ENCODE results near the gene LRRC19.

The LRRC19 gene

DNA sequence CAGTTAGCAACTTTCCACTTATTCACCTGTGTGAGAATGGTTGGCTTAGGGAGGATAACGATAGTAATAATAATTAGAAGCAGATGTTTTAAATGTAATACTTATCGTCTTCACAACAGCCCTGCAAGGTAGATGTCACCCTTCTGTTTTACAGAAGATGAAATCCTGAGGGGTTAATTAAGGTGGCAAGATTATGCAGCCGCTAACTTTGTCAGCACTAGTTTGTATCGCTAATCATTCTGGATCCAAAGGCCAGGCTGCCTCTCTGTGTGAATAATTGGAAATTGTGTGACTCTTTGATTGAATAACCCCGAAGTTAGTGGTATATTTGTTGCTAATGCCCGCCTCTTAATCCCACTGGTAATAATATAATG is 48.6 kb downstream of the LRRC19 start:
- no peak for TF ChIP-seq CTCF (conservative IDR thresholded peaks at IDR 0.05; ENCODE audit: low read depth, low read length)
- no peaks in the 10 kb centered on the region for H3K36me3 ChIP-seq (ENCODE audit: insufficient read depth)

DNA sequence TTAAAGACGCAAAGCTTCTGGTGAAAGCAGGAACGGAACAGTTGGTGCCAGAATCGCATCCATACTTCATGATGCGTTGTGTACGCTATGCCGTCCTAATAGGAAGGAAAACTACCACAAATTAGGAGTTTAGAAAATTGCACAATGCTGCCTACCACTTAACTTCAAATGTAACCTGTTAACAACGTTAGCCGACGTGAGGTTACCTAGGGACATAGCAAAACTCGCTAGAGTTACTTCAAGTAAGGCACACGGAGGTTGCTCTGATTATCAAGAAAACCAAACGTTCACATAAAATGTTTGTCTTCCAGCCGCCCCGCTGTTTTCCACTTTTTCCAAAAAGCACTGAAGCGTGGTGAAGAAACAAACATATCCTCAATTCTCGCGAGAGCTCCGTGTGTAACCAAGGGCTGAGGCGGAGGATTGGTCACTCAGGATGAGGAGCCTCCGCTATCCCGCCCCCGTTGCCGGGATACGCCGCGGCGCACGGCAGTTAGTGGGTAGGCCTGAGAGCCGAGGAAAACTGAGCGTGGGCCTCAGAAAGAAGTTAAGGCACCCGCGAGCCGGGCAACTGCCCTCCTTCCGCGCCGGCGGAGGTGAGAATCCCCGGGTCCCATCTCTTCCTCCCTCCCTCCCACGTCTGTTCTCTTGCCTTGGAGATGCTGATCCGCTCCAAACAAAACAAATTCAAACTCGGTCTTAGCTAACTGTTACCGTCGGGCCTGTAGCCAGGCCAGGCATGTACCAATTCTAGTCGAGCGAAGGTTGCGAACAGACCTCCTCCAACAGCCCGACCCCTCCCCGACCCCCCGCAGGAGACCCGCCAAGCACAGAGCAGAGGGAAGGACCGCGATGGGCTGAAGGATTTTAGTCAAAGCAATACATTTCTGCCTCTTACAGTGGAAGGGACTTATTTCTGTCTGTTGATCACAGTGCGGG is 49.3 kb downstream of the LRRC19 start, which contains the start of gene IFT74:
TSS of gene IFT74 (plus strand) at position 492 of the 939 bp plus-strand sequence. CDS start 5,556 bp downstream, outside the sequence.
- TF ChIP-seq CTCF (conservative IDR thresholded peaks at IDR 0.05; ENCODE audit: low read depth, low read length) = no peak
- no peak within 1 kb of the TSS for H3K9ac ChIP-seq
- no peak within 1 kb of the TSS for H3K4me3 ChIP-seq (IDR thresholded peaks at IDR 0.05; ENCODE audit: insufficient read depth, low read depth, low read length)
- H3K36me3 ChIP-seq (ENCODE audit: insufficient read depth) = no peaks in the 10 kb centered on the region
- no peak within 1 kb of the TSS for H3K27ac ChIP-seq
- no peak within 1 kb of the TSS for H2AFZ ChIP-seq (ENCODE audit: low read depth)
- H3K4me1 ChIP-seq (ENCODE audit: low read depth, poor library complexity, severe bottlenecking) = no peaks in the 10 kb centered on the region
- no peaks in the 10 kb centered on the region for H3K79me2 ChIP-seq (ENCODE audit: insufficient read depth, low read depth)
- H3K4me2 ChIP-seq = no peak within 1 kb of the TSS
- H4K20me1 ChIP-seq (ENCODE audit: insufficient read depth) = no peaks in the 10 kb centered on the region
- no peaks in the 10 kb centered on the region for H3K27me3 ChIP-seq (ENCODE audit: insufficient read depth, low read depth)

More for the DNA sequence above, 48.6 kb downstream of the LRRC19 start:
- Histone ChIP-seq H3K27ac (no peak overlapping the region), H3K4me2 (no peak overlapping the region), H3K79me2 (ENCODE audit: insufficient read depth, low read depth) (no peaks in the 10 kb centered on the region), H4K20me1 (ENCODE audit: insufficient read depth) (no peaks in the 10 kb centered on the region), H2AFZ (ENCODE audit: low read depth) (no peak overlapping the region), H3K27me3 (ENCODE audit: insufficient read depth, low read depth) (no peaks in the 10 kb centered on the region), H3K4me1 (ENCODE audit: low read depth, poor library complexity, severe bottlenecking) (peaks cover 6% of the 10 kb centered on the region), H3K4me3 (IDR thresholded peaks at IDR 0.05; ENCODE audit: insufficient read depth, low read depth, low read length) (no peak overlapping the region), H3K9ac (no peak overlapping the region)

GRCh38 chr9:26955222-26955903 is 50.1 kb downstream of the LRRC19 start:
- no peak overlapping the region for H3K4me2 ChIP-seq
- no peaks in the 10 kb centered on the region for H3K27me3 ChIP-seq (ENCODE audit: insufficient read depth, low read depth)
- H3K36me3 ChIP-seq (ENCODE audit: insufficient read depth) = no peaks in the 10 kb centered on the region
- H3K9ac ChIP-seq = no peak overlapping the region
- H3K4me3 ChIP-seq (IDR thresholded peaks at IDR 0.05; ENCODE audit: insufficient read depth, low read depth, low read length) = no peak overlapping the region
- TF ChIP-seq CTCF (conservative IDR thresholded peaks at IDR 0.05; ENCODE audit: low read depth, low read length) = no peak
- H3K79me2 ChIP-seq (ENCODE audit: insufficient read depth, low read depth) = no peaks in the 10 kb centered on the region
- no peaks in the 10 kb centered on the region for H3K4me1 ChIP-seq (ENCODE audit: low read depth, poor library complexity, severe bottlenecking)
- no peak overlapping the region for H2AFZ ChIP-seq (ENCODE audit: low read depth)
- H4K20me1 ChIP-seq (ENCODE audit: insufficient read depth) = no peaks in the 10 kb centered on the region
- no peak overlapping the region for H3K27ac ChIP-seq

DNA sequence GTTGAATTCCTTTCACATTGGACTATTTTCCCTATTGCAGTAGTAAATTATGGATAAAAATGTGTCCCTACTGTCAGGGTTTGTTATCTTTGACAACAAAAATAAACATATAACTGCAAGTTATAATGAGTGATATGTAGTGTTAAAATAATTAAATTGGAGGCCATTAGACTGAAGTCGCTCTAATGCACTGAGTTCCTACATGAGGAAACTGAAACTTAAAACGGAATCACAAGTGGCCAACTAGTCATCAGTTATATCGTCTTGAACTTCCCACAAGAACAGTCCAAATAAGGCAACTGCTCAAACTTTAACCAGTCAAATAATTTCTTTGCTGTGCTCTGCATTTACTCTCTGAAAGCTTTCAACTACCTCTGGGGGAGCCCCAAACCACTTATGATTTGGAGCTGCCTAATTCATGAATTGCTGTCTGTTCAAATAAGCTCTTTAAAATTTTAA is 51.4 kb downstream of the LRRC19 start:
- Histone ChIP-seq H3K9ac (no peak overlapping the region), H3K4me2 (no peak overlapping the region), H3K4me1 (ENCODE audit: low read depth, poor library complexity, severe bottlenecking) (peaks cover 5% of the 10 kb centered on the region), H2AFZ (ENCODE audit: low read depth) (no peak overlapping the region), H4K20me1 (ENCODE audit: insufficient read depth) (no peaks in the 10 kb centered on the region), H3K4me3 (IDR thresholded peaks at IDR 0.05; ENCODE audit: insufficient read depth, low read depth, low read length) (no peak overlapping the region), H3K27ac (no peak overlapping the region), H3K79me2 (ENCODE audit: insufficient read depth, low read depth) (no peaks in the 10 kb centered on the region), H3K36me3 (ENCODE audit: insufficient read depth) (no peaks in the 10 kb centered on the region), H3K27me3 (ENCODE audit: insufficient read depth, low read depth) (no peaks in the 10 kb centered on the region)
- TF ChIP-seq CTCF (conservative IDR thresholded peaks at IDR 0.05; ENCODE audit: low read depth, low read length) = no peak

Data from KMS-11 (cell line).